Left lung (tissue), 10 donors: ENCODE results near the gene MYO5A. TPM values are rescaled to one million over a fixed set of nuclear protein-coding genes. Genes with fewer than 3 reads are reported as not detected.
A peak's percentile ranks its signal among the peaks of the same experiment; 100 is the strongest.

Source experiments
- ATAC-seq: fragments of 200-7000 bp; cut with Tn5 transposase; one replicate; pipeline ENCODE4 v1.9.1; 2020; ENCODE audit warnings: moderate library complexity
- DNase-seq, 4 donors: peaks; one replicate each; pipeline ENCODE4 v3.0.0-alpha.2; 2013 to 2020
- H3K27ac ChIP-seq, 2 donors: fragments of 200-600 bp; sonication (generic) in 1 of 2; one replicate each; pipeline versions ENCODE4 v1.5.0 to v1.8.0; 2020 to 2021
- H3K27me3 ChIP-seq, 2 donors: fragments of 200-600 bp; sonication (generic) in 1 of 2; one replicate each; pipeline versions ENCODE4 v1.5.0 to v1.8.0; 2020 to 2021
- H3K36me3 ChIP-seq, 2 donors: fragments of 200-600 bp; sonication (generic) in 1 of 2; one replicate each; pipeline versions ENCODE4 v1.5.0 to v1.8.0; 2020 to 2021
- H3K4me1 ChIP-seq, 2 donors: fragments of 200-600 bp; one replicate each; pipeline ENCODE4 v1.8.0; 2021
- H3K4me3 ChIP-seq, 2 donors: fragments of 200-600 bp; sonication (generic) in 1 of 2; one replicate each; pipeline versions ENCODE4 v1.5.0 to v1.8.0; 2020 to 2021; ENCODE audit warnings: mild to moderate bottlenecking in 1 of 2
- H3K9me3 ChIP-seq, 2 donors: fragments of 200-600 bp; sonication (generic) in 1 of 2; one replicate each; pipeline versions ENCODE4 v1.5.0 to v1.8.0; 2020 to 2021
- CTCF ChIP-seq, 2 donors: fragments of 200-600 bp; sonication (generic) in 1 of 2; IDR thresholded peaks; one replicate each; pipeline versions ENCODE4 v1.5.0 to v1.8.0; 2021; ENCODE audit warnings: antibody characterized with exemption in 2 of 2
- intact Hi-C, 2 donors: fragments of 100-400 bp; cut with DNase I; formaldehyde crosslinking; loops; one replicate each; pipeline versions ENCODE4 v1.11.2 to v1.14.2; 2022
- polyA plus RNA-seq, 6 donors: library from polyadenylated mRNA; unstranded; fragments of 120-200 nt; gene quantifications; one replicate each; pipeline ENCODE4 v1.2.1, GENCODE V29; 2013; ENCODE audit not compliant: insufficient read length in 6 of 6
- total RNA-seq, 2 donors: library from RNA; stranded (reverse); fragmentation: NEBNext Ultra II Directional; extraction: Animal tissue kit (Norgen Biotek cat#: 25700); gene quantifications; one replicate each; pipeline ENCODE4 v1.2.1, GENCODE V29; 2021
- donor health status: DM: no; HTN: yes; CAD: no.
- donor health status: DM: no; HTN: no; CAD: no.

MYO5A gene
- total and polyA plus RNA-seq, 8 donors: 21.8 to 46.3 (median 34.3) TPM

GRCh38 chr15:52262364-52262763, 266.3 kb downstream of the MYO5A start:
- H3K9me3 ChIP-seq: no peaks in the 10 kb centered on the region
- no peak overlapping the region for H3K4me3 ChIP-seq
- no peaks in the 10 kb centered on the region for H3K27me3 ChIP-seq
- intact Hi-C loops: no loop called here
- no peaks in the 10 kb centered on the region for H3K36me3 ChIP-seq
- H3K4me1 ChIP-seq: peaks cover 5 to 14% of the 10 kb centered on the region in 2 donors
- no peak for TF ChIP-seq CTCF (IDR thresholded peaks at IDR 0.05)
- no peak for DNase-seq
- peak; percentile 7 for ATAC-seq
- H3K27ac ChIP-seq: peak overlapping the region; percentile 65 to 71

GRCh38 chr15:52261498-52262242, 267.0 kb downstream of the MYO5A start:
- DNase-seq: peak in 2 of 4 donors; percentile 70 to 71
- no peak overlapping the region for H3K4me3 ChIP-seq
- intact Hi-C loops: no loop called here
- peak; percentile 92 for ATAC-seq
- peaks cover 5 to 14% of the 10 kb centered on the region in 2 donors for H3K4me1 ChIP-seq
- TF ChIP-seq CTCF (IDR thresholded peaks at IDR 0.05): no peak
- no peaks in the 10 kb centered on the region for H3K27me3 ChIP-seq
- H3K9me3 ChIP-seq: no peaks in the 10 kb centered on the region
- H3K27ac ChIP-seq: peak overlapping the region; percentile 65 to 71
- no peaks in the 10 kb centered on the region for H3K36me3 ChIP-seq

GRCh38 chr15:52261026-52261425, 267.7 kb downstream of the MYO5A start:
- intact Hi-C loops: no loop called here
- Histone ChIP-seq H3K36me3 (no peaks in the 10 kb centered on the region), H3K27ac (peak overlapping the region in 1 of 2 donors; percentile 71), H3K27me3 (no peaks in the 10 kb centered on the region), H3K4me3 (no peak overlapping the region), H3K4me1 (peaks cover 5 to 20% of the 10 kb centered on the region in 2 donors), H3K9me3 (no peaks in the 10 kb centered on the region)
- DNase-seq: peak in 1 of 4 donors; percentile 76
- no peak for ATAC-seq
- TF ChIP-seq CTCF (IDR thresholded peaks at IDR 0.05): no peak

GRCh38 chr15:52259503-52259902, 269.2 kb downstream of the MYO5A start:
- Histone ChIP-seq H3K36me3 (no peaks in the 10 kb centered on the region), H3K27me3 (no peaks in the 10 kb centered on the region), H3K4me3 (no peak overlapping the region), H3K4me1 (peaks cover 5 to 28% of the 10 kb centered on the region in 2 donors), H3K9me3 (no peaks in the 10 kb centered on the region), H3K27ac (no peak overlapping the region)
- ATAC-seq: no peak
- DNase-seq: no peak
- intact Hi-C loops: loop anchor here in 1 of 2 donors (5.0 kb wide), 1 partner anchor 473 kb away; no protein-coding TSS in a partner anchor
- TF ChIP-seq CTCF (IDR thresholded peaks at IDR 0.05): no peak

- H3K9me3 ChIP-seq: no peaks in the 10 kb centered on the region
- H3K4me3 ChIP-seq: no peak overlapping the region
- H3K27me3 ChIP-seq: no peaks in the 10 kb centered on the region
- ATAC-seq (no peak), DNase-seq (no peak)
- H3K4me1 ChIP-seq: peaks cover 5 to 38% of the 10 kb centered on the region in 2 donors
- H3K36me3 ChIP-seq: no peaks in the 10 kb centered on the region
- intact Hi-C loops: loop anchor here in 1 of 2 donors (5.0 kb wide), 1 partner anchor 474 kb away; no protein-coding TSS in a partner anchor
- H3K27ac ChIP-seq: no peak overlapping the region
- TF ChIP-seq CTCF (IDR thresholded peaks at IDR 0.05): no peak
Observed at GRCh38 chr15:52258461-52258860, 270.2 kb downstream of the MYO5A start.
